IMR-90 (cell line): ENCODE measurements around the gene SH3RF2. TPM values are rescaled to one million over a fixed set of nuclear protein-coding genes. Genes with fewer than 3 reads are reported as not detected.

Experiments used
- ATAC-seq: fragments of 200-7000 bp; cut with Tn5 transposase; 2 replicates; pipeline ENCODE4 v1.9.1; 2020; ENCODE audit warnings: low read depth, mild to moderate bottlenecking, moderate library complexity
- BruUV-seq: library from RNA; stranded (reverse); fragments of 400-500 nt; replicated peaks from 2 replicates; lab custom pipeline; 2021; lab: Mats Ljungman, UMichigan
- CTCF ChIA-PET: fragments of 300-600 bp; formaldehyde crosslinking; extraction: SDS; loops from one replicate; lab custom pipeline; 2021; ENCODE audit warnings: antibody characterized with exemption; lab: Yijun Ruan, JAX
- POLR2A ChIA-PET: fragments of 300-600 bp; sonication (Branson Sonifier 250); formaldehyde crosslinking; loops from one replicate; lab custom pipeline; 2022; ENCODE audit warnings: antibody characterized with exemption; ENCODE audit not compliant: unreplicated experiment; lab: Charles Lee
- DNase-seq: peaks from one replicate; pipeline ENCODE4 v3.0.0; 2013
- H2AFZ ChIP-seq: replicated peaks from 2 replicates; pipeline ENCODE3; 2013; ENCODE audit warnings: low read length, mild to moderate bottlenecking; ENCODE audit not compliant: poor library complexity
- H2AK5ac ChIP-seq: 2 replicates; pipeline ENCODE4 v1.6.1; 2013; ENCODE audit warnings: low read depth, low read length, inconsistent platforms
- H2AK9ac ChIP-seq: replicated peaks from 2 replicates; pipeline ENCODE3; 2013; ENCODE audit warnings: mild to moderate bottlenecking, low read depth, low read length, moderate library complexity; ENCODE audit not compliant: poor library complexity
- H2BK120ac ChIP-seq: 2 replicates; pipeline ENCODE4 v1.6.1; 2013; ENCODE audit warnings: low read depth, low read length, inconsistent platforms
- H2BK15ac ChIP-seq: 3 replicates; pipeline ENCODE4 v1.6.1; 2013; ENCODE audit warnings: low read depth, low read length, inconsistent platforms
- H2BK20ac ChIP-seq: 2 replicates; pipeline ENCODE4 v1.6.1; 2013; ENCODE audit warnings: low read depth, mild to moderate bottlenecking, inconsistent platforms, low read length, moderate library complexity
- H2BK5ac ChIP-seq: 2 replicates; pipeline ENCODE4 v1.6.1; 2013; ENCODE audit warnings: mild to moderate bottlenecking, low read depth, low read length, inconsistent platforms; ENCODE audit not compliant: poor library complexity, severe bottlenecking
- H3K14ac ChIP-seq: replicated peaks from 2 replicates; pipeline ENCODE4 v1.6.1; 2013; ENCODE audit warnings: low read depth, low read length, inconsistent platforms
- H3K18ac ChIP-seq: 2 replicates; pipeline ENCODE4 v1.6.1; 2013; ENCODE audit warnings: low read depth, low read length, control low read depth
- H3K23ac ChIP-seq: 2 replicates; pipeline ENCODE4 v1.6.1; 2013; ENCODE audit warnings: low read depth, low read length, inconsistent platforms
- H3K27ac ChIP-seq: 2 replicates; pipeline ENCODE4 v1.5.1; 2013; ENCODE audit warnings: mild to moderate bottlenecking, control low read depth, low read length; ENCODE audit not compliant: insufficient read depth
- H3K27me3 ChIP-seq: 2 replicates; pipeline ENCODE4 v1.6.1; 2013; ENCODE audit warnings: low read length; ENCODE audit not compliant: control insufficient read depth, insufficient read depth
- H3K36me3 ChIP-seq: 2 replicates; pipeline ENCODE4 v1.6.1; 2013; ENCODE audit warnings: low read length, mixed read lengths; ENCODE audit not compliant: control insufficient read depth, insufficient read depth
- H3K4ac ChIP-seq: 2 replicates; pipeline ENCODE4 v1.6.1; 2013; ENCODE audit warnings: low read depth, low read length, inconsistent platforms
- H3K4me1 ChIP-seq: 2 replicates; pipeline ENCODE4 v1.6.1; 2013; ENCODE audit warnings: low read length, mixed read lengths; ENCODE audit not compliant: control insufficient read depth, insufficient read depth
- H3K4me2 ChIP-seq: 2 replicates; pipeline ENCODE4 v1.6.1; 2013; ENCODE audit warnings: low read depth, mild to moderate bottlenecking, control low read depth, low read length, moderate library complexity
- H3K4me3 ChIP-seq: 2 replicates; pipeline ENCODE4 v1.5.1; 2013; ENCODE audit warnings: low read depth, mild to moderate bottlenecking, control low read depth, low read length, moderate library complexity; ENCODE audit not compliant: insufficient read depth
- H3K56ac ChIP-seq: 2 replicates; pipeline ENCODE4 v1.6.1; 2013; ENCODE audit warnings: low read length, inconsistent platforms; ENCODE audit not compliant: insufficient read depth; ENCODE audit errors: extremely low read depth
- H3K79me1 ChIP-seq, 2 experiments: 2 replicates each; pipeline ENCODE4 v1.6.1; 2013; ENCODE audit warnings: low read length in 2 of 2, inconsistent platforms in 1 of 2, low read depth in 1 of 2
- H3K9ac ChIP-seq: 2 replicates; pipeline ENCODE4 v1.6.1; 2013; ENCODE audit warnings: low read depth, low read length, control low read depth
- H3K9me1 ChIP-seq: 2 replicates; pipeline ENCODE4 v1.6.1; 2013; ENCODE audit warnings: low read length, inconsistent platforms; ENCODE audit not compliant: insufficient read depth
- H3K9me3 ChIP-seq: 2 replicates; pipeline ENCODE4 v1.6.1; 2013; ENCODE audit warnings: low read length; ENCODE audit not compliant: control insufficient read depth, insufficient read depth
- H4K20me1 ChIP-seq: 2 replicates; pipeline ENCODE4 v1.6.1; 2013; ENCODE audit warnings: low read length, inconsistent platforms; ENCODE audit not compliant: insufficient read depth
- H4K5ac ChIP-seq: 2 replicates; pipeline ENCODE4 v1.6.1; 2013; ENCODE audit warnings: mild to moderate bottlenecking, low read depth, low read length, control low read depth
- H4K8ac ChIP-seq, 2 experiments: 2 replicates each; pipeline ENCODE4 v1.6.1; 2013; ENCODE audit warnings: low read depth in 2 of 2, low read length in 2 of 2, control low read depth in 1 of 2, inconsistent platforms in 1 of 2
- H4K91ac ChIP-seq: 2 replicates; pipeline ENCODE4 v1.6.1; 2013; ENCODE audit warnings: low read depth, low read length, inconsistent platforms; ENCODE audit not compliant: insufficient read depth
- BHLHE40 ChIP-seq: fragments of 150-350 bp; IDR thresholded peaks from 2 replicates; pipeline ENCODE4 v1.6.1; 2016; ENCODE audit warnings: mild to moderate bottlenecking, low read depth, low read length
- CEBPB ChIP-seq: IDR thresholded peaks from 2 replicates; pipeline ENCODE4 v1.6.1; 2012; ENCODE audit warnings: low read depth, low read length, improper control_type of control experiment
- CHD1 ChIP-seq: IDR thresholded peaks from 2 replicates; pipeline ENCODE4 v1.6.1; 2012; ENCODE audit warnings: low read depth, low read length, improper control_type of control experiment
- CTCF ChIP-seq: conservative IDR thresholded peaks from 2 replicates; pipeline ENCODE4 v1.5.1; 2012; ENCODE audit warnings: mild to moderate bottlenecking, low read depth, low read length, improper control_type of control experiment
- ELK1 ChIP-seq: fragments of 150-350 bp; IDR thresholded peaks from 2 replicates; pipeline ENCODE4 v1.6.1; 2016; ENCODE audit warnings: low read depth, mild to moderate bottlenecking, low read length, moderate library complexity, borderline replicate concordance
- FOS ChIP-seq: fragments of 150-350 bp; IDR thresholded peaks from 2 replicates; pipeline ENCODE4 v1.6.1; 2016; ENCODE audit warnings: low read depth, low read length
- MAFK ChIP-seq: IDR thresholded peaks from 2 replicates; pipeline ENCODE4 v1.6.1; 2012; ENCODE audit warnings: low read depth, low read length, improper control_type of control experiment
- MAZ ChIP-seq: IDR thresholded peaks from 2 replicates; pipeline ENCODE4 v1.6.1; 2012; ENCODE audit warnings: low read depth, mild to moderate bottlenecking, low read length, improper control_type of control experiment, moderate library complexity, borderline replicate concordance
- MXI1 ChIP-seq: IDR thresholded peaks from 2 replicates; pipeline ENCODE4 v1.6.1; 2012; ENCODE audit warnings: low read depth, mild to moderate bottlenecking, low read length, moderate library complexity, borderline replicate concordance
- NFE2L2 ChIP-seq: fragments of 150-350 bp; IDR thresholded peaks from 2 replicates; pipeline ENCODE4 v1.6.1; 2016; ENCODE audit warnings: low read depth, mild to moderate bottlenecking, low read length
- POLR2A ChIP-seq: IDR thresholded peaks from 2 replicates; pipeline ENCODE4 v1.6.1; 2012; ENCODE audit warnings: mild to moderate bottlenecking, low read depth, low read length
- RAD21 ChIP-seq: IDR thresholded peaks from 2 replicates; pipeline ENCODE4 v1.6.1; 2012; ENCODE audit warnings: low read length, improper control_type of control experiment
- RCOR1 ChIP-seq: IDR thresholded peaks from 2 replicates; pipeline ENCODE4 v1.6.1; 2012; ENCODE audit warnings: mild to moderate bottlenecking, low read length, improper control_type of control experiment; ENCODE audit not compliant: insufficient replicate concordance
- RFX5 ChIP-seq: IDR thresholded peaks from 2 replicates; pipeline ENCODE4 v1.8.0; 2012; ENCODE audit warnings: low read depth, mild to moderate bottlenecking, low read length, moderate library complexity
- SMC3 ChIP-seq: fragments of 150-350 bp; IDR thresholded peaks from 2 replicates; pipeline ENCODE4 v1.6.1; 2016; ENCODE audit warnings: low read depth, mild to moderate bottlenecking, antibody characterized with exemption, low read length, moderate library complexity
- USF2 ChIP-seq: fragments of 150-350 bp; IDR thresholded peaks from 2 replicates; pipeline ENCODE4 v1.6.1; 2017; ENCODE audit warnings: mild to moderate bottlenecking, antibody characterized with exemption, low read length, low read depth
- WGBS, 2 experiments: methylation state at CpG; one replicate each; pipeline versions ENCODE4 v1.1.5 to v1.1.7; 2013; ENCODE audit warnings: missing lambda C conversion rate in 2 of 2; ENCODE audit not compliant: insufficient read length in 1 of 2; ENCODE audit errors: extremely low coverage in 2 of 2; 5-methylcytosine and 5-hydroxymethylcytosine counted together
- dilution Hi-C: fragments of 300-500 bp; cut with HindIII; formaldehyde crosslinking; loops from one replicate; pipeline ENCODE4 v1.14.3; 2018; ENCODE audit warnings: low sequenced_read_pairs; ENCODE audit not compliant: unreplicated experiment
- in situ Hi-C: fragments of 300-500 bp; cut with MboI; formaldehyde crosslinking; loops from 3 replicates; pipeline ENCODE4 v1.14.3; 2019; ENCODE audit warnings: low sequenced_read_pairs, inconsistent platforms, mixed read lengths
- intact Hi-C: fragments of 100-400 bp; cut with micrococcal nuclease; formaldehyde crosslinking; loops from 2 replicates; pipeline ENCODE4 v1.10.0; 2022
- polyA plus RNA-seq, 3 experiments: library from polyadenylated mRNA; depleted of rRNA; stranded (reverse); fragments of >200 nt; gene quantifications; 2 replicates each; pipeline ENCODE4 v1.2.3, GENCODE V29; 2012; ENCODE audit warnings: low replicate concordance in 1 of 3
- total RNA-seq: library from RNA; depleted of rRNA; stranded (reverse); fragments of >200 nt; gene quantifications from 2 replicates; pipeline ENCODE4 v1.2.3, GENCODE V29; 2012

Gene SH3RF2
- total and polyA plus RNA-seq, 2 of the 4 experiments (the other 2 are of a cell fraction) = 1.3 to 1.7 TPM

GRCh38 chr5:146025114-146025680, 88.8 kb downstream of the SH3RF2 start:
- H3K18ac ChIP-seq = no peak overlapping the region
- H2AK9ac ChIP-seq = no peak overlapping the region
- ChIA-PET CTCF (interaction anchor here (1.6 kb wide), 1 partner anchor 15 kb away, joined by 6 read pairs; no protein-coding TSS in a partner anchor), POLR2A (no interaction called here)
- no peak overlapping the region for H3K4me3 ChIP-seq
- H3K23ac ChIP-seq = no peak overlapping the region
- no peak overlapping the region for H3K9ac ChIP-seq
- dilution Hi-C loops = no loop called here
- H3K4me1 ChIP-seq = peaks cover 1% of the 10 kb centered on the region; the same call in 1 of the 2 replicates
- no peaks in the 10 kb centered on the region for H3K79me1 ChIP-seq
- no peak overlapping the region for H4K5ac ChIP-seq
- no peaks in the 10 kb centered on the region for H3K27me3 ChIP-seq
- H3K9me1 ChIP-seq = no peaks in the 10 kb centered on the region
- 83% methylated on average over 1 of the region's 4 CpGs; no CpG with 5 or more reads in 1 of the 2 experiments for WGBS, 2 experiments
- no peak overlapping the region for H2BK120ac ChIP-seq
- no peaks in the 10 kb centered on the region for H3K9me3 ChIP-seq
- H2BK5ac ChIP-seq = no peak overlapping the region
- no peak overlapping the region for H3K4me2 ChIP-seq
- ATAC-seq (no peak), DNase-seq (no peak)
- no peaks in the 10 kb centered on the region for H3K36me3 ChIP-seq
- H2BK20ac ChIP-seq = no peak overlapping the region
- TF ChIP-seq USF2 (no peak), POLR2A (no peak), ELK1 (no peak), MAFK (no peak), BHLHE40 (no peak), MXI1 (no peak), NFE2L2 (no peak), RFX5 (no peak), CHD1 (no peak), RAD21 (no peak), CTCF (no peak), SMC3 (no peak), CEBPB (no peak), RCOR1 (no peak), MAZ (no peak), FOS (no peak)
- in situ Hi-C loops = no loop called here
- no peak overlapping the region for H3K14ac ChIP-seq
- intact Hi-C loops = no loop called here
- no TSS peak for BruUV-seq
- no peaks in the 10 kb centered on the region for H4K20me1 ChIP-seq
- no peak overlapping the region for H2AK5ac ChIP-seq
- no peak overlapping the region for H3K4ac ChIP-seq
- peak overlapping the region; percentile 67 for H2AFZ ChIP-seq
- no peak overlapping the region for H3K27ac ChIP-seq
- no peak overlapping the region for H4K8ac ChIP-seq
- no peak overlapping the region for H3K56ac ChIP-seq
- H2BK15ac ChIP-seq = no peak overlapping the region
- no peak overlapping the region for H4K91ac ChIP-seq
